Tibial nerve (tissue), 4 donors: ENCODE results near the gene ARHGAP26. TPM values are rescaled to one million over a fixed set of nuclear protein-coding genes. Genes with fewer than 3 reads are reported as not detected.

Source experiments
- DNase-seq, 2 donors: peaks; one replicate each; pipeline ENCODE4 v3.0.0-alpha.2; 2019; ENCODE audit warnings: low spot score in 2 of 2
- H3K27ac ChIP-seq, 4 donors: fragments of 200-600 bp; sonication (generic) in 3 of 4; one replicate each; pipeline ENCODE4 v1.5.1; 2017 to 2019; ENCODE audit warnings: mild to moderate bottlenecking in 1 of 4
- H3K27me3 ChIP-seq, 2 donors: fragments of 200-600 bp; sonication (generic) in 1 of 2; one replicate each; pipeline versions ENCODE4 v1.5.1 to v1.6.0; 2017 to 2019
- H3K36me3 ChIP-seq, 3 donors: fragments of 200-600 bp; sonication (generic); one replicate each; pipeline ENCODE4 v1.5.1; 2018 to 2019
- H3K4me1 ChIP-seq, 4 donors: fragments of 200-600 bp; sonication (generic) in 3 of 4; one replicate each; pipeline ENCODE4 v1.5.1; 2017 to 2019
- H3K4me3 ChIP-seq, 4 donors: fragments of 200-600 bp; sonication (generic) in 3 of 4; one replicate each; pipeline ENCODE4 v1.5.1; 2017 to 2019; ENCODE audit warnings: mild to moderate bottlenecking in 1 of 4, moderate library complexity in 1 of 4
- H3K9me3 ChIP-seq, 4 donors: fragments of 200-600 bp; sonication (generic) in 3 of 4; one replicate each; pipeline ENCODE4 v1.5.1; 2017 to 2019
- EP300 ChIP-seq, 2 donors: sonication (generic); formaldehyde crosslinking; IDR thresholded peaks; one replicate each; pipeline ENCODE4 v1.6.1; 2017; ENCODE audit warnings: antibody characterized with exemption in 2 of 2, mild to moderate bottlenecking in 1 of 2
- POLR2A ChIP-seq, 2 donors: fragments of 450-650 bp; IDR thresholded peaks; one replicate each; pipeline ENCODE4 v1.6.1; 2017; ENCODE audit warnings: antibody characterized with exemption in 2 of 2, mild to moderate bottlenecking in 2 of 2, moderate library complexity in 2 of 2
- WGBS, 2 donors: methylation state at CpG; one replicate each; pipeline ENCODE4 v1.1.5; 2018; 5-methylcytosine and 5-hydroxymethylcytosine counted together
- total RNA-seq, 4 donors: library from RNA; depleted of rRNA; stranded (reverse); fragments of >200 nt; gene quantifications; one replicate each; pipeline ENCODE4 v1.1.0, GENCODE V29; 2016
- TF ChIP-seq, protein P1 (sequence below), 5 experiments: fragments of 200-600 bp in 3 of 5; fragments of 450-650 bp in 2 of 5; sonication (generic) in 3 of 5; IDR thresholded peaks; one replicate each; pipeline ENCODE4 v1.5.1; 2016 to 2019; ENCODE audit warnings: antibody characterized with exemption in 5 of 5, mild to moderate bottlenecking in 3 of 5, moderate library complexity in 2 of 5

ARHGAP26 gene
- total RNA-seq, 4 donors from 2014 or later = 33.7 to 77.8 (median 57.8) TPM

GRCh38 chr5:143249851-143250250, 479.7 kb downstream of the ARHGAP26 start:
- Histone ChIP-seq H3K4me3 (no peak overlapping the region), H3K4me1 (peaks cover 0 to 12% (median 2%) of the 10 kb centered on the region in 4 donors), H3K27me3 (no peaks in the 10 kb centered on the region), H3K27ac (no peak overlapping the region), H3K36me3 (no peaks in the 10 kb centered on the region), H3K9me3 (no peaks in the 10 kb centered on the region)
- TF ChIP-seq EP300 (IDR thresholded peaks at IDR 0.05) (no peak), POLR2A (IDR thresholded peaks at IDR 0.05) (no peak)
- TF ChIP-seq, protein P1, sequence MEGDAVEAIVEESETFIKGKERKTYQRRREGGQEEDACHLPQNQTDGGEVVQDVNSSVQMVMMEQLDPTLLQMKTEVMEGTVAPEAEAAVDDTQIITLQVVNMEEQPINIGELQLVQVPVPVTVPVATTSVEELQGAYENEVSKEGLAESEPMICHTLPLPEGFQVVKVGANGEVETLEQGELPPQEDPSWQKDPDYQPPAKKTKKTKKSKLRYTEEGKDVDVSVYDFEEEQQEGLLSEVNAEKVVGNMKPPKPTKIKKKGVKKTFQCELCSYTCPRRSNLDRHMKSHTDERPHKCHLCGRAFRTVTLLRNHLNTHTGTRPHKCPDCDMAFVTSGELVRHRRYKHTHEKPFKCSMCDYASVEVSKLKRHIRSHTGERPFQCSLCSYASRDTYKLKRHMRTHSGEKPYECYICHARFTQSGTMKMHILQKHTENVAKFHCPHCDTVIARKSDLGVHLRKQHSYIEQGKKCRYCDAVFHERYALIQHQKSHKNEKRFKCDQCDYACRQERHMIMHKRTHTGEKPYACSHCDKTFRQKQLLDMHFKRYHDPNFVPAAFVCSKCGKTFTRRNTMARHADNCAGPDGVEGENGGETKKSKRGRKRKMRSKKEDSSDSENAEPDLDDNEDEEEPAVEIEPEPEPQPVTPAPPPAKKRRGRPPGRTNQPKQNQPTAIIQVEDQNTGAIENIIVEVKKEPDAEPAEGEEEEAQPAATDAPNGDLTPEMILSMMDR (IDR thresholded peaks at IDR 0.05) = no peak
- DNase-seq = no peak
- 94 to 95% methylated on average over 2 of the region's 2 CpGs for WGBS, 2 donors

DNA sequence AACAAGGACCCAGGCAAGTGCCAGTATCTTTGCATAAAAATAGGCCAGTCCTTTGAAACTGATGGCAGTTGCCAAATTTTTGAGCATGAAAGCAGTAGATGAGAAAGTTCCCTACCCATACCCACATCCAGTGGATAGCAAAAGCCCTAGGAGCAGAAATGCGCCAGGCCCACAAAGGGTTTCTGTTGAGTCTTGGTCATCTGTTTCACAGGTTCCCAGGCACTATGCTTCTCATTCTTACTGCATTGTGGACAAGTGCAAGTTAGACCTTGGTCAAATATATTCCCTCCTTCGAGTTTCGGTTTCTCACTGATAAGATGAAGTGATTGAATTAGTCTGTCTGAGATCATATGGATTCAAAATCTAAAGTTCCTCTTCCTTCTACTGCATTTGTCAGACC, 481.0 kb downstream of the ARHGAP26 start:
- TF ChIP-seq, protein P1 (IDR thresholded peaks at IDR 0.05) = no peak
- no peak for TF ChIP-seq POLR2A (IDR thresholded peaks at IDR 0.05)
- TF ChIP-seq EP300 (IDR thresholded peaks at IDR 0.05) = no peak

DNA sequence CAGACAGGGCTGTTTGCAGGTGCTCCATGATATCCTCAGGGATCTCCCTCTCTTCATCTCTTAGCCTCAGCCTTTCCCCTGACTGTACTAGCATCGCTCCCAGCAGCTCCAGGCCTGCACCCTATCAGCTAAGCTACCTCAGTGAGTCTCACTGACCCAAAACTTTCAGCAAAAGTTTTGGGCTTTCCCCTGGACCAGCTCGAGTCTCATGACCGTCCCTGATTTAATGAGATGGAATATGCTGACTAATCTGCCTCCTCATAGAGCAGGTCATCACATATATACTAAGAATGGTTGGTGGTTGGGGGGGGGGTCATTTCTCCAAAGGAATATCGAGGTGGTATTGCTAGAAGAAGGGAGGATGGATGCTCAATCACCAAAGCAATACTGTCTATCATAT, 481.8 kb downstream of the ARHGAP26 start:
- WGBS, 2 donors = 87 to 89% methylated on average over 4 of the region's 4 CpGs
- H3K4me3 ChIP-seq = no peak overlapping the region

More for the DNA sequence above, 481.0 kb downstream of the ARHGAP26 start:
- no peaks in the 10 kb centered on the region for H3K27me3 ChIP-seq
- no peak for DNase-seq
- H3K4me3 ChIP-seq = no peak overlapping the region
- no peak overlapping the region for H3K27ac ChIP-seq
- H3K4me1 ChIP-seq = peaks cover 0 to 12% (median 2%) of the 10 kb centered on the region in 4 donors
- WGBS, 2 donors = 95 to 96% methylated on average over 3 of the region's 3 CpGs
- H3K9me3 ChIP-seq = no peaks in the 10 kb centered on the region
- H3K36me3 ChIP-seq = no peaks in the 10 kb centered on the region

DNA sequence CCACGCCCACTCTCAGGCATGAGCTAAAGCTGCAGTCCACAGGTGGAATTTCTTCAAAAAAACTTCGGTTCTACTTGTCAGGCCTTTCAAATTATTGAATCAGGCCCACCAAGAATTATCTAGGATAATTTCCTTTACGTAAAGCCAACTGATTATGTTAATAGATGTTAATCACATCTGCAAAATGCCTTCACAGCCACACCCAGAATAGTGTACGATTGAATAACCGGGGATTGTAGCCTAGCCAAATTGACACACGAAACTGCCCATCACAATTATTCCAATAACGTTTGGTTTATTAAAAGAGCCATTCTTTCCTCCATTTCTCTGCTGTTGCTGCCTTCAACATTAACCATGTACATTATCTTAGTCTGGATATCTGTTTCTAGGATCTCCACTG, 484.6 kb downstream of the ARHGAP26 start:
- 72 to 78% methylated on average over 7 of the region's 7 CpGs for WGBS, 2 donors
- no peaks in the 10 kb centered on the region for H3K4me1 ChIP-seq
- no peak overlapping the region for H3K27ac ChIP-seq
- H3K27me3 ChIP-seq = no peaks in the 10 kb centered on the region
- H3K36me3 ChIP-seq = no peaks in the 10 kb centered on the region
- no peaks in the 10 kb centered on the region for H3K9me3 ChIP-seq
- TF ChIP-seq POLR2A (IDR thresholded peaks at IDR 0.05) (no peak), EP300 (IDR thresholded peaks at IDR 0.05) (no peak)
- TF ChIP-seq, protein P1 (IDR thresholded peaks at IDR 0.05) = no peak
- DNase-seq = no peak
- H3K4me3 ChIP-seq = no peak overlapping the region

More for the DNA sequence above, 481.8 kb downstream of the ARHGAP26 start:
- no peaks in the 10 kb centered on the region for H3K36me3 ChIP-seq
- no peak overlapping the region for H3K27ac ChIP-seq
- H3K27me3 ChIP-seq = no peaks in the 10 kb centered on the region
- H3K4me1 ChIP-seq = peaks cover 0 to 12% (median 2%) of the 10 kb centered on the region in 4 donors
- TF ChIP-seq, protein P1 (IDR thresholded peaks at IDR 0.05) = no peak
- TF ChIP-seq EP300 (IDR thresholded peaks at IDR 0.05) = no peak
- TF ChIP-seq POLR2A (IDR thresholded peaks at IDR 0.05) = no peak
- no peak for DNase-seq
- H3K9me3 ChIP-seq = no peaks in the 10 kb centered on the region

DNA sequence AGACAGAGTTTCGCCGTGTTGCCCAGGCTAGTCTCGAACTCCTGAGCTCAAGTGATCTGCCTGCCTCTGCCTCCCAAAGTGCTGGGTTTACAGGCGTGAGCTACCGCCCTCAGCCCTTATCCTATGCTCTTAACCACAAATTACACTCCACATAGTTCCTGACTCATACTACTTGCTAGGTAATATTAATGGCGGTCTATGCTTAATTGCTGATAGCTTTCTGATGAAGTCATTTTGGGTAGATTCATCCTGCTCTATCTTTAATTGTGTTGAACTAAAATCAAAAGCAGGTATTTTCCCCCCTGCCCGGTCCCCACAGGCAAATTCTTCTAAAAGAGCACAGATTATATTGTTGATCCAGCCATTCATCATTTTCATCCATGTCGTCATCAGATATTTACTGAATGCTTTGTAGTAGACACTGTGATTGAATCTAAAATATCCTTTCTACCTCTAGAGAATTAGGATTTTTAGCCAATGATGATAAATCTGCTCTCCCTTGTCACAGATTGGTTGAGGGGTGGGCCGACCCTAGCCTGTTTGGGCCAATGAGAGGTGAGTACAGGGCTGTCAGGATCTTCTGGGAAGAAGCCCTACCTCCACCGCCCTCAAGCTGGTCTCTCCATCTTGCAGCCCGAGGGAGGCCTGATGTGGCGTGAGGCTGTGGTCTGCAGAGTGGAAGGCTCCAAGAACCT, 488.5 kb downstream of the ARHGAP26 start:
- Histone ChIP-seq H3K27me3 (no peaks in the 10 kb centered on the region), H3K9me3 (no peaks in the 10 kb centered on the region), H3K27ac (no peak overlapping the region), H3K36me3 (no peaks in the 10 kb centered on the region), H3K4me1 (no peaks in the 10 kb centered on the region), H3K4me3 (no peak overlapping the region)
- TF ChIP-seq EP300 (IDR thresholded peaks at IDR 0.05) (no peak), POLR2A (IDR thresholded peaks at IDR 0.05) (no peak)
- TF ChIP-seq, protein P1 (IDR thresholded peaks at IDR 0.05) = no peak
- no peak for DNase-seq
- WGBS, 2 donors = 96 to 98% methylated on average over 12 of the region's 12 CpGs
